ENCODE results near the gene TVP23C.

- TF ChIP-seq CTCF (IDR thresholded peaks at IDR 0.05): no peak
- TF ChIP-seq POLR2A (IDR thresholded peaks at IDR 0.05): no peak
Measured at GRCh38 chr17:15493693-15494035, 69.6 kb downstream of the TVP23C start.
